Keratinocyte (primary cell): ENCODE results near the gene CCN2. TPM values are rescaled to one million over a fixed set of nuclear protein-coding genes. Genes with fewer than 3 reads are reported as not detected.

Experiments used
- DNase-seq: peaks from one replicate; pipeline ENCODE4 v3.0.0-alpha.2; 2011; ENCODE audit warnings: low read depth, missing footprints, low spot score
- FAIRE-seq: peaks from 2 replicates; lab custom pipeline; 2011; peaks lifted over from hg19 to GRCh38; lab: Jason Lieb, UNC
- H2AFZ ChIP-seq: 2 replicates; pipeline ENCODE4 v1.6.0; 2012; ENCODE audit warnings: low read length, control low read depth, inconsistent platforms; ENCODE audit not compliant: control insufficient read depth
- H3K27ac ChIP-seq: 2 replicates; pipeline ENCODE4 v1.5.1; 2011; ENCODE audit warnings: low read length; ENCODE audit not compliant: control insufficient read depth, insufficient read depth
- H3K27me3 ChIP-seq: 3 replicates; pipeline ENCODE4 v1.6.0; 2011; ENCODE audit warnings: low read length; ENCODE audit not compliant: control insufficient read depth, insufficient read depth; ENCODE audit errors: extremely low read depth
- H3K36me3 ChIP-seq, 2 experiments: 2 replicates in 1 of 2; 3 replicates in 1 of 2; pipeline ENCODE4 v1.5.1; 2011; ENCODE audit warnings: low read length in 2 of 2, mild to moderate bottlenecking in 1 of 2; ENCODE audit not compliant: control insufficient read depth in 2 of 2, insufficient read depth in 2 of 2; ENCODE audit errors: extremely low read depth in 1 of 2
- H3K4me1 ChIP-seq: 3 replicates; pipeline ENCODE4 v1.5.1; 2011; ENCODE audit warnings: low read length; ENCODE audit not compliant: control insufficient read depth, insufficient read depth; ENCODE audit errors: extremely low read depth
- H3K4me2 ChIP-seq: 3 replicates; pipeline ENCODE4 v1.6.0; 2011; ENCODE audit warnings: low read depth, low read length; ENCODE audit not compliant: control insufficient read depth, insufficient read depth; ENCODE audit errors: extremely low read depth
- H3K4me3 ChIP-seq, 3 experiments: fragments of 200-600 bp in 1 of 3; sonication (generic) in 1 of 3; 2 replicates in 2 of 3; 3 replicates in 1 of 3; pipeline ENCODE4 v1.5.1; 2011 to 2016; ENCODE audit warnings: low read length in 3 of 3, mild to moderate bottlenecking in 3 of 3, control low read depth in 2 of 3, inconsistent platforms in 1 of 3, low read depth in 1 of 3, mixed read lengths in 1 of 3, mixed run types in 1 of 3, moderate library complexity in 1 of 3; ENCODE audit not compliant: control insufficient read depth in 2 of 3, insufficient read depth in 2 of 3; ENCODE audit errors: extremely low read depth in 1 of 3
- H3K79me2 ChIP-seq: 2 replicates; pipeline ENCODE4 v1.6.0; 2012; ENCODE audit warnings: low read length; ENCODE audit not compliant: control insufficient read depth, insufficient read depth
- H3K9ac ChIP-seq: 3 replicates; pipeline ENCODE4 v1.6.0; 2011; ENCODE audit warnings: low read length; ENCODE audit not compliant: control insufficient read depth, insufficient read depth; ENCODE audit errors: extremely low read depth
- H3K9me1 ChIP-seq: 3 replicates; pipeline ENCODE4 v1.6.0; 2011; ENCODE audit warnings: low read length; ENCODE audit not compliant: control insufficient read depth, insufficient read depth; ENCODE audit errors: extremely low read depth
- H3K9me3 ChIP-seq: 2 replicates; pipeline ENCODE4 v1.5.1; 2012; ENCODE audit warnings: low read depth, low read length; ENCODE audit not compliant: control insufficient read depth
- H4K20me1 ChIP-seq: 3 replicates; pipeline ENCODE4 v1.6.0; 2011; ENCODE audit warnings: low read length; ENCODE audit not compliant: control insufficient read depth, insufficient read depth; ENCODE audit errors: extremely low read depth
- EZH2 ChIP-seq: IDR thresholded peaks from one replicate; pipeline ENCODE4 v1.6.1; 2012; ENCODE audit warnings: inconsistent platforms, mild to moderate bottlenecking, low read length, moderate library complexity
- dilution Hi-C: fragments of 300-500 bp; cut with MboI; formaldehyde crosslinking; loops from one replicate; pipeline ENCODE4 v1.7.0; 2020; ENCODE audit warnings: low sequenced_read_pairs; ENCODE audit not compliant: extremely low pct_ligation_motif_present
- polyA plus RNA-seq, 5 experiments: library from polyadenylated mRNA; depleted of rRNA in 3 of 5; stranded (reverse) in 3 of 5; stranded (forward) in 1 of 5; unstranded in 1 of 5; fragments of >200 nt; gene quantifications; 1 replicate in 1 of 5; 2 replicates in 3 of 5; 3 replicates in 1 of 5; pipeline versions ENCODE4 v1.2.1 to v1.2.3, GENCODE V29; 2011 to 2012; ENCODE audit warnings: missing spikeins in 2 of 5, low read depth in 1 of 5, low replicate concordance in 1 of 5
- TF ChIP-seq, protein P1 (sequence below), 3 experiments: IDR thresholded peaks in 1 of 3; conservative IDR thresholded peaks in 1 of 3; optimal IDR thresholded peaks in 1 of 3; 2 replicates in 2 of 3; 3 replicates in 1 of 3; pipeline versions ENCODE3 to v1.5.1; 2011; ENCODE audit warnings: low read length in 3 of 3, mild to moderate bottlenecking in 3 of 3, moderate library complexity in 2 of 3, control low read depth in 1 of 3, inconsistent platforms in 1 of 3; ENCODE audit not compliant: insufficient read depth in 2 of 3; ENCODE audit errors: extremely low read depth in 1 of 3

CCN2 gene
- polyA plus RNA-seq, 1 donor (not counting 4 experiments of a cell fraction or from before 2014, with no cell fraction given): 78.2 TPM

DNA sequence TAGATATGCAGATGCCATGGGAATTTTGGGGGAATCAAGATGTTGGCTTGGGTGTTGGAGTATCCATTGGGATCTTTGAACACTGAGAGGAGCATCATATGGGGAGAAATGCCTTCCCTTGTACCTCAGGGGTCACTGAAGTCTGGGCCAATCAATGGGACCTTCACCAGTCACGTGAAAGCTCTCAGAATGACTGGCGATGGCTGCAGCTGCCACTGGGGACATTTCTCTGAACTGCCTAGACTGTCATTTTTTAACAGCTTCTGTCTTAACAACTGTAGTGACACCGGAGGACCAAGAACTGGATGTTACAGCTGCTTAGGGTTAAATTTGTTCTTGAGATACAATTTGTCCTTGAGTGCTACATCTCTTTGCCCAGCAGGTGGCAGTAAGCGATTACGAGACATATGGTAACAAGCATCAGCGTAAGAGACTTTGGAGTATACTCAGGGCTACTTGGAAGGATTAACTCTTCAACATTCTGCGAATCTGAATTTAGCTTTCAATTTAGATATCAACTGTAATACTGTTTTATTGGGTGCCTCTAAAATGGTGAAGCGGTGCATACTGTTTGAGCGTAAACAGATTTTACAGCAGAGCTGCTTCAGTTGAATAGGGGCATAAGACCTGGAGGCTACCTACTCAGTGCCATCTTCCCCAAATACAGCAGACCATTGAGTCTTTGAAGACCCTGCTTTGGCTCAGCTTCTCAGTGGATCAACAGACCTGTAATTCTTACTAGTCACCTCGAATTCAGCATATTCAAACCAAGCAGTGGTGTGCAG, 36.0 kb downstream of the CCN2 start:
- peak; percentile 93 for FAIRE-seq
- Histone ChIP-seq H3K27ac (no peak overlapping the region), H2AFZ (no peak overlapping the region)

DNA sequence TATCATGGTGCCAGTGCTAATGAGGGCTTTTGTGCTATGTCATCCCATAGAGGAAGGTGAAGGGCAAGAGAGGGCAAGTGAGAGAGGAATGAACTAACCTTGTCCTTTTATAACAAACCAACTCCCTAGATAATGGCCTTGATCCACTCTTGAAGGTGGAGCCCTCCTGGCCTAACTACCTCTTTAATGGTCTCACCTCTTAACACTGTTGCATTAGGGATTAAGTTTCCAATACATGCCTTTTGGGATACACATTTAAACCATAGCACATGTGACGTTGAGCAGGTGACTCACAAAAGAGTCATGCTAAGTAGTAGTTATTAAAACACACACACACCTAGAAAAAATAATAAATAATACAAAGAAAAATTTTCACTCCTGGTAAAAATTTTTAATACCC, 36.9 kb downstream of the CCN2 start:
- DNase-seq (no peak), FAIRE-seq (no peak)

More for the DNA sequence above, 36.0 kb downstream of the CCN2 start:
- Histone ChIP-seq H3K9ac (no peak overlapping the region), H3K79me2 (no peaks in the 10 kb centered on the region), H3K4me2 (no peak overlapping the region), H3K36me3 (no peaks in the 10 kb centered on the region), H3K9me1 (no peaks in the 10 kb centered on the region), H3K4me1 (peaks cover 3% of the 10 kb centered on the region), H3K4me3 (no peak overlapping the region), H3K27me3 (peaks cover 3% of the 10 kb centered on the region), H4K20me1 (no peaks in the 10 kb centered on the region), H3K9me3 (no peaks in the 10 kb centered on the region)
- dilution Hi-C loops: no loop called here
- peak; percentile 55 for DNase-seq
- TF ChIP-seq, protein P1, sequence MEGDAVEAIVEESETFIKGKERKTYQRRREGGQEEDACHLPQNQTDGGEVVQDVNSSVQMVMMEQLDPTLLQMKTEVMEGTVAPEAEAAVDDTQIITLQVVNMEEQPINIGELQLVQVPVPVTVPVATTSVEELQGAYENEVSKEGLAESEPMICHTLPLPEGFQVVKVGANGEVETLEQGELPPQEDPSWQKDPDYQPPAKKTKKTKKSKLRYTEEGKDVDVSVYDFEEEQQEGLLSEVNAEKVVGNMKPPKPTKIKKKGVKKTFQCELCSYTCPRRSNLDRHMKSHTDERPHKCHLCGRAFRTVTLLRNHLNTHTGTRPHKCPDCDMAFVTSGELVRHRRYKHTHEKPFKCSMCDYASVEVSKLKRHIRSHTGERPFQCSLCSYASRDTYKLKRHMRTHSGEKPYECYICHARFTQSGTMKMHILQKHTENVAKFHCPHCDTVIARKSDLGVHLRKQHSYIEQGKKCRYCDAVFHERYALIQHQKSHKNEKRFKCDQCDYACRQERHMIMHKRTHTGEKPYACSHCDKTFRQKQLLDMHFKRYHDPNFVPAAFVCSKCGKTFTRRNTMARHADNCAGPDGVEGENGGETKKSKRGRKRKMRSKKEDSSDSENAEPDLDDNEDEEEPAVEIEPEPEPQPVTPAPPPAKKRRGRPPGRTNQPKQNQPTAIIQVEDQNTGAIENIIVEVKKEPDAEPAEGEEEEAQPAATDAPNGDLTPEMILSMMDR (optimal IDR thresholded peaks at IDR 0.05 in 1 of 3, IDR thresholded peaks at IDR 0.05 in 1 of 3, conservative IDR thresholded peaks at IDR 0.05 in 1 of 3; ENCODE audit: extremely low read depth in 1 of 3, insufficient read depth in 2 of 3, low read length in 3 of 3): peak; percentile 66 to 90 (median 66)
- TF ChIP-seq EZH2: no peak

More for the DNA sequence above, 36.9 kb downstream of the CCN2 start:
- Histone ChIP-seq H3K9me1 (no peaks in the 10 kb centered on the region), H3K9me3 (no peaks in the 10 kb centered on the region), H3K27me3 (peaks cover 3% of the 10 kb centered on the region), H2AFZ (no peak overlapping the region), H3K36me3 (no peaks in the 10 kb centered on the region), H4K20me1 (no peaks in the 10 kb centered on the region), H3K27ac (no peak overlapping the region), H3K4me3 (no peak overlapping the region), H3K9ac (no peak overlapping the region), H3K79me2 (no peaks in the 10 kb centered on the region), H3K4me1 (peaks cover 3% of the 10 kb centered on the region), H3K4me2 (no peak overlapping the region)
- TF ChIP-seq, protein P1 (optimal IDR thresholded peaks at IDR 0.05 in 1 of 3, IDR thresholded peaks at IDR 0.05 in 1 of 3, conservative IDR thresholded peaks at IDR 0.05 in 1 of 3; ENCODE audit: extremely low read depth in 1 of 3, insufficient read depth in 2 of 3, low read length in 3 of 3): no peak
- no peak for TF ChIP-seq EZH2
- dilution Hi-C loops: no loop called here
